Liver (tissue), 9 donors: Measurements from ENCODE around the gene FAM227B. TPM values are rescaled to one million over a fixed set of nuclear protein-coding genes. Genes with fewer than 3 reads are reported as not detected.

Source experiments
- DNase-seq: peaks from one replicate; pipeline ENCODE4 v3.0.0-alpha.2; 2017; ENCODE audit warnings: low spot score
- H3K27ac ChIP-seq, 2 donors: one replicate each; pipeline ENCODE4 v1.7.0; 2013; ENCODE audit warnings: inconsistent platforms in 2 of 2, low read length in 2 of 2, control low read depth in 1 of 2, low read depth in 1 of 2, mild to moderate bottlenecking in 1 of 2
- H3K27me3 ChIP-seq, 4 donors: one replicate each; pipeline versions ENCODE4 v1.6.1 to v1.7.0; 2013; ENCODE audit warnings: low read length in 3 of 4, inconsistent platforms in 1 of 4, mild to moderate bottlenecking in 1 of 4, moderate library complexity in 1 of 4; ENCODE audit not compliant: control insufficient read depth in 4 of 4, insufficient read depth in 4 of 4
- H3K36me3 ChIP-seq, 4 donors: one replicate each; pipeline versions ENCODE4 v1.6.1 to v1.7.0; 2013; ENCODE audit warnings: low read length in 3 of 4, mild to moderate bottlenecking in 3 of 4, low read depth in 1 of 4, moderate library complexity in 1 of 4; ENCODE audit not compliant: control insufficient read depth in 4 of 4, insufficient read depth in 3 of 4
- H3K4me1 ChIP-seq, 4 donors: one replicate each; pipeline versions ENCODE4 v1.6.1 to v1.7.0; 2013; ENCODE audit warnings: low read length in 3 of 4, mild to moderate bottlenecking in 3 of 4, moderate library complexity in 1 of 4; ENCODE audit not compliant: control insufficient read depth in 4 of 4, insufficient read depth in 4 of 4
- H3K4me3 ChIP-seq, 3 donors: one replicate each; pipeline versions ENCODE4 v1.6.1 to v1.7.0; 2013; ENCODE audit warnings: low read length in 3 of 3, control low read depth in 1 of 3, low read depth in 1 of 3, mild to moderate bottlenecking in 1 of 3
- H3K9ac ChIP-seq, 2 donors: one replicate each; pipeline ENCODE4 v1.7.0; 2013; ENCODE audit warnings: low read length in 2 of 2, mild to moderate bottlenecking in 2 of 2, moderate library complexity in 2 of 2, control low read depth in 1 of 2, low read depth in 1 of 2
- H3K9me3 ChIP-seq, 4 donors: one replicate each; pipeline versions ENCODE4 v1.6.1 to v1.7.0; 2013; ENCODE audit warnings: low read length in 3 of 4; ENCODE audit not compliant: control insufficient read depth in 4 of 4
- CTCF ChIP-seq: fragments of 150-350 bp; IDR thresholded peaks from 2 replicates; pipeline ENCODE4 v1.5.1; 2017; ENCODE audit warnings: improper control_type of control experiment, low read depth, low read length; ENCODE audit not compliant: missing input control
- FOXA1 ChIP-seq: IDR thresholded peaks from 2 replicates; pipeline ENCODE4 v1.6.1; 2016; ENCODE audit warnings: antibody characterized with exemption
- FOXA2 ChIP-seq: IDR thresholded peaks from 2 replicates; pipeline ENCODE4 v1.6.1; 2016; ENCODE audit warnings: antibody characterized with exemption
- GABPA ChIP-seq, 2 donors: IDR thresholded peaks in 1 of 2; conservative IDR thresholded peaks in 1 of 2; 2 replicates each; pipeline ENCODE4 v1.6.1; 2016; ENCODE audit warnings: antibody characterized with exemption in 2 of 2, mild to moderate bottlenecking in 1 of 2, moderate library complexity in 1 of 2
- HNF4A ChIP-seq, 2 donors: conservative IDR thresholded peaks; 2 replicates each; pipeline ENCODE4 v1.6.1; 2016; ENCODE audit warnings: antibody characterized with exemption in 2 of 2, mild to moderate bottlenecking in 2 of 2
- JUND ChIP-seq, 2 donors: IDR thresholded peaks; 2 replicates each; pipeline ENCODE4 v1.6.1; 2016; ENCODE audit warnings: antibody characterized with exemption in 2 of 2
- MAX ChIP-seq: IDR thresholded peaks from 2 replicates; pipeline ENCODE4 v1.6.1; 2016; ENCODE audit warnings: antibody characterized with exemption
- NR2F2 ChIP-seq: IDR thresholded peaks from 2 replicates; pipeline ENCODE4 v1.6.1; 2016; ENCODE audit warnings: antibody characterized with exemption
- RAD21 ChIP-seq, 2 donors: IDR thresholded peaks; 2 replicates each; pipeline ENCODE4 v1.6.1; 2016; ENCODE audit warnings: antibody characterized with exemption in 2 of 2, mild to moderate bottlenecking in 2 of 2
- REST ChIP-seq: IDR thresholded peaks from 2 replicates; pipeline ENCODE4 v1.6.1; 2016; ENCODE audit warnings: antibody characterized with exemption, mild to moderate bottlenecking
- RXRA ChIP-seq, 2 donors: IDR thresholded peaks; 2 replicates each; pipeline ENCODE4 v1.6.1; 2017 to 2018; ENCODE audit warnings: antibody characterized with exemption in 2 of 2, mild to moderate bottlenecking in 1 of 2
- SP1 ChIP-seq: IDR thresholded peaks from 2 replicates; pipeline ENCODE4 v1.6.1; 2018; ENCODE audit warnings: antibody characterized with exemption, mild to moderate bottlenecking
- TAF1 ChIP-seq: conservative IDR thresholded peaks from 2 replicates; pipeline ENCODE4 v1.6.1; 2016; ENCODE audit warnings: antibody characterized with exemption, mild to moderate bottlenecking
- YY1 ChIP-seq: IDR thresholded peaks from 2 replicates; pipeline ENCODE4 v1.6.1; 2016; ENCODE audit warnings: antibody characterized with exemption, mild to moderate bottlenecking
- ZBTB33 ChIP-seq: IDR thresholded peaks from 2 replicates; pipeline ENCODE4 v1.6.1; 2016; ENCODE audit warnings: antibody characterized with exemption
- WGBS: extraction: QIAGEN DNeasy Blood & Tissue Kit; methylation state at CpG from one replicate; pipeline ENCODE4 v1.1.7; 2013; 5-methylcytosine and 5-hydroxymethylcytosine counted together
- polyA plus RNA-seq, 2 donors: library from polyadenylated mRNA; stranded (reverse) in 1 of 2; unstranded in 1 of 2; fragments of 200-250 nt in 1 of 2; fragments of >200 nt in 1 of 2; fragmentation: Nextera tagmentation in 1 of 2; extraction: Ambion mirVana in 1 of 2; gene quantifications; one replicate each; pipeline versions ENCODE4 v1.2.1 to v1.2.3, GENCODE V29; 2013 to 2015
- total RNA-seq, 2 donors: library from RNA; depleted of rRNA; stranded (reverse); fragments of >200 nt; gene quantifications; one replicate each; pipeline ENCODE4 v1.2.3, GENCODE V29; 2014
- TF ChIP-seq, protein P1 (sequence below): IDR thresholded peaks from 2 replicates; pipeline ENCODE4 v1.6.1; 2016; ENCODE audit warnings: antibody characterized with exemption
- donor health status: healthy.
- donor health status: healthy.
- donor health status: healthy.
- donor health status: healthy.
- donor health status: healthy.

The FAM227B gene
- total and polyA plus RNA-seq, 4 donors, result 1.3 to 5.1 (median 3.8) TPM

- 96% methylated on average over 2 of the region's 2 CpGs for WGBS
- Histone ChIP-seq H3K27me3 (no peaks in the 10 kb centered on the region), H3K9me3 (no peaks in the 10 kb centered on the region), H3K9ac (no peak overlapping the region), H3K27ac (no peak overlapping the region), H3K36me3 (no peaks in the 10 kb centered on the region), H3K4me1 (no peaks in the 10 kb centered on the region), H3K4me3 (no peak overlapping the region)
- DNase-seq, result no peak
- no peak for TF ChIP-seq TAF1
- no peak for TF ChIP-seq HNF4A (conservative IDR thresholded peaks at IDR 0.05)
- TF ChIP-seq GABPA (IDR thresholded peaks at IDR 0.05 in 1 of 2, conservative IDR thresholded peaks at IDR 0.05 in 1 of 2), result no peak
- no peak for TF ChIP-seq SP1
These were observed 183.9 kb downstream of the FAM227B start for GRCh38 chr15:49436751-49437150.

DNA sequence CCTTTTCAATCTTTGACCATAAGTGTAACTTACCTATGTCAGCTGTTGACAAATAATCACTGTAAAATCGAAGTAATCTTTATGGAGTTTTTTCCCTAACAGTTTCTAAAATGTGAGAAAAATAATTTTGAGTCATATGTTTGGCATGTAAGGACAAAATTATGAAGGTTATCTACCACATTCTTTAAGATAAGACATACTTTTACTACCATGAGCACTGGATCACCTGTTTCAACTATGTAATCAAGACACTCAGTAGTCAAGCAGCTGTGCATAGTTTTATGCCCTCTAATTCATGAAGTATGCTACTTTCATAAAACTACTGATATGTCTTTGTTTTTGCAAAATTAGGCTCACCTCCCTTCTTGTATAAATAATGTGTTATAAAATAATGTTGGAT lies 185.4 kb downstream of the FAM227B start:
- H3K36me3 ChIP-seq, result no peaks in the 10 kb centered on the region
- no peaks in the 10 kb centered on the region for H3K9me3 ChIP-seq
- no peak overlapping the region for H3K9ac ChIP-seq

More for the DNA sequence above, 185.4 kb downstream of the FAM227B start:
- H3K27ac ChIP-seq, result no peak overlapping the region
- no peak for DNase-seq
- H3K4me3 ChIP-seq, result no peak overlapping the region
- WGBS, result 75% methylated on average over 1 of the region's 1 CpG
- H3K4me1 ChIP-seq, result no peaks in the 10 kb centered on the region
- no peak for TF ChIP-seq FOXA2
- no peak for TF ChIP-seq TAF1
- TF ChIP-seq, protein P1, sequence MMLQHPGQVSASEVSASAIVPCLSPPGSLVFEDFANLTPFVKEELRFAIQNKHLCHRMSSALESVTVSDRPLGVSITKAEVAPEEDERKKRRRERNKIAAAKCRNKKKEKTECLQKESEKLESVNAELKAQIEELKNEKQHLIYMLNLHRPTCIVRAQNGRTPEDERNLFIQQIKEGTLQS, result no peak
- TF ChIP-seq GABPA (IDR thresholded peaks at IDR 0.05 in 1 of 2, conservative IDR thresholded peaks at IDR 0.05 in 1 of 2), result no peak
- no peak for TF ChIP-seq HNF4A (conservative IDR thresholded peaks at IDR 0.05)
- TF ChIP-seq YY1, result no peak
- no peak for TF ChIP-seq RXRA (IDR thresholded peaks at IDR 0.05)
- TF ChIP-seq ZBTB33, result no peak
- TF ChIP-seq MAX, result no peak
- TF ChIP-seq CTCF, result no peak
- TF ChIP-seq REST, result no peak
- no peak for TF ChIP-seq FOXA1
- no peak for TF ChIP-seq SP1
- TF ChIP-seq JUND (IDR thresholded peaks at IDR 0.05), result no peak
- TF ChIP-seq RAD21 (IDR thresholded peaks at IDR 0.05), result no peak
- no peak for TF ChIP-seq NR2F2
- H3K27me3 ChIP-seq, result no peaks in the 10 kb centered on the region
